ENCODE results near the gene DLGAP3.

DNA sequence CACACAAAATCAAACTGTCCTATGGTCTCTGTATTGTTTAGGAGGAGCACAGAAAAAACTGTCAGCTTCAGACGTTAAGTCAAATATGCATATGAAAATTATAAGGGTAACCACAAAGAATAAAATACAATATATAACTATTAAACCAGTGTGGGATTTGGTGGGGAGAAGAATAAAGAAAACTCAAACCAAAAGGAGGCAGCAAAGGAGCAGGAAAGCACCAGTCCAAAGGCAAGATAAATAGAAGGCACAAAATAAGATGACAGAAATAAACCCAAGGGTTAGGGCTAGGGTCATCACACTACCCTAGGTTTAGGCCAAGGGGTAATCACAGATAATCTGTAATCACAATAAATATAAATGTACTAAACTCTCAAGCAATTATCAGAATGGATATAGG is 32.8 kb downstream of the DLGAP3 start:
- TF ChIP-seq, protein P1, sequence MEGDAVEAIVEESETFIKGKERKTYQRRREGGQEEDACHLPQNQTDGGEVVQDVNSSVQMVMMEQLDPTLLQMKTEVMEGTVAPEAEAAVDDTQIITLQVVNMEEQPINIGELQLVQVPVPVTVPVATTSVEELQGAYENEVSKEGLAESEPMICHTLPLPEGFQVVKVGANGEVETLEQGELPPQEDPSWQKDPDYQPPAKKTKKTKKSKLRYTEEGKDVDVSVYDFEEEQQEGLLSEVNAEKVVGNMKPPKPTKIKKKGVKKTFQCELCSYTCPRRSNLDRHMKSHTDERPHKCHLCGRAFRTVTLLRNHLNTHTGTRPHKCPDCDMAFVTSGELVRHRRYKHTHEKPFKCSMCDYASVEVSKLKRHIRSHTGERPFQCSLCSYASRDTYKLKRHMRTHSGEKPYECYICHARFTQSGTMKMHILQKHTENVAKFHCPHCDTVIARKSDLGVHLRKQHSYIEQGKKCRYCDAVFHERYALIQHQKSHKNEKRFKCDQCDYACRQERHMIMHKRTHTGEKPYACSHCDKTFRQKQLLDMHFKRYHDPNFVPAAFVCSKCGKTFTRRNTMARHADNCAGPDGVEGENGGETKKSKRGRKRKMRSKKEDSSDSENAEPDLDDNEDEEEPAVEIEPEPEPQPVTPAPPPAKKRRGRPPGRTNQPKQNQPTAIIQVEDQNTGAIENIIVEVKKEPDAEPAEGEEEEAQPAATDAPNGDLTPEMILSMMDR (IDR thresholded peaks at IDR 0.05), result no peak
- TF ChIP-seq, protein P2, sequence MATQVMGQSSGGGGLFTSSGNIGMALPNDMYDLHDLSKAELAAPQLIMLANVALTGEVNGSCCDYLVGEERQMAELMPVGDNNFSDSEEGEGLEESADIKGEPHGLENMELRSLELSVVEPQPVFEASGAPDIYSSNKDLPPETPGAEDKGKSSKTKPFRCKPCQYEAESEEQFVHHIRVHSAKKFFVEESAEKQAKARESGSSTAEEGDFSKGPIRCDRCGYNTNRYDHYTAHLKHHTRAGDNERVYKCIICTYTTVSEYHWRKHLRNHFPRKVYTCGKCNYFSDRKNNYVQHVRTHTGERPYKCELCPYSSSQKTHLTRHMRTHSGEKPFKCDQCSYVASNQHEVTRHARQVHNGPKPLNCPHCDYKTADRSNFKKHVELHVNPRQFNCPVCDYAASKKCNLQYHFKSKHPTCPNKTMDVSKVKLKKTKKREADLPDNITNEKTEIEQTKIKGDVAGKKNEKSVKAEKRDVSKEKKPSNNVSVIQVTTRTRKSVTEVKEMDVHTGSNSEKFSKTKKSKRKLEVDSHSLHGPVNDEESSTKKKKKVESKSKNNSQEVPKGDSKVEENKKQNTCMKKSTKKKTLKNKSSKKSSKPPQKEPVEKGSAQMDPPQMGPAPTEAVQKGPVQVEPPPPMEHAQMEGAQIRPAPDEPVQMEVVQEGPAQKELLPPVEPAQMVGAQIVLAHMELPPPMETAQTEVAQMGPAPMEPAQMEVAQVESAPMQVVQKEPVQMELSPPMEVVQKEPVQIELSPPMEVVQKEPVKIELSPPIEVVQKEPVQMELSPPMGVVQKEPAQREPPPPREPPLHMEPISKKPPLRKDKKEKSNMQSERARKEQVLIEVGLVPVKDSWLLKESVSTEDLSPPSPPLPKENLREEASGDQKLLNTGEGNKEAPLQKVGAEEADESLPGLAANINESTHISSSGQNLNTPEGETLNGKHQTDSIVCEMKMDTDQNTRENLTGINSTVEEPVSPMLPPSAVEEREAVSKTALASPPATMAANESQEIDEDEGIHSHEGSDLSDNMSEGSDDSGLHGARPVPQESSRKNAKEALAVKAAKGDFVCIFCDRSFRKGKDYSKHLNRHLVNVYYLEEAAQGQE (IDR thresholded peaks at IDR 0.05), result no peak
- no peak for TF ChIP-seq KDM5A (IDR thresholded peaks at IDR 0.05)

Data from A549 (cell line).